ENCODE measurements around the gene MYCL. TPM values are rescaled to one million over a fixed set of nuclear protein-coding genes. Genes with fewer than 3 reads are reported as not detected.

The MYCL gene
- total and polyA plus RNA-seq, 10 of the 15 experiments (the other 5 are each of a cell fraction or from before 2014, with no cell fraction given), result 0.11 to 1.4 (median 0.40) TPM; not detected in 1

DNA sequence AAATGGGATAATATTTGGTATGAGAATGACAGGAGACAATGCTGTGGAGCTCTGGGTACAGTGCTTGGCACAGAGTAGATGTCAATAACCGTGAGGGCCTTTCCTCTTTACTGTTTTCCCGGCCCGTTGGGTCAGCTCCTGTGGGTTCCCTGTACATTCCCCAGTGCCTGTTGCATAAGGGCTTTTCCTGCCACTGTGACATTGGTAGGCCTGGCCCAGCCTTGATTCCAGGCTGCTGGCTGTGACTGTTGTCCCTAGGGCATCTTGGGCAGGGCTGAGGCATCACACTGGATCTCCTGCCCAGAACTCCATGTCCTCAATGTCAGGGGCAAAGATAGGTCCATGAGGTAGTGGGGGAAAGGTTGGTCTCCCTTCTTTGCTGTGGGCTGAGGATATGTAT lies 25.8 kb upstream of the MYCL start:
- intact Hi-C loops (cut with micrococcal nuclease; ENCODE audit: unreplicated experiment), result no loop called here
- RAD21 ChIA-PET (ENCODE audit: unreplicated experiment), result interaction anchor here (0.7 kb wide), 1 partner anchor 29 kb away, joined by 3 read pairs; no protein-coding TSS in a partner anchor
- WGBS (ENCODE audit: insufficient coverage, insufficient replicate concordance, low lambda C conversion rate, missing lambda C conversion rate), result 18% methylated on average over 3 of the region's 3 CpGs
- CTCF ChIA-PET, result interaction anchor here (0.6 to 3.1 kb wide), 3 partner anchors 9 to 129 kb away, joined by 3 to 11 read pairs (median 3); no protein-coding TSS in a partner anchor
- Histone ChIP-seq H3K27me3 (replicated peaks in 1 of 2; ENCODE audit: control insufficient read depth in 2 of 2, insufficient read depth in 2 of 2, low read length in 1 of 2) (no peaks in the 10 kb centered on the region), H3K4me2 (ENCODE audit: control insufficient read depth, insufficient read depth) (no peak overlapping the region), H4K20me1 (ENCODE audit: control insufficient read depth, insufficient read depth) (no peaks in the 10 kb centered on the region), H3K9ac (ENCODE audit: control insufficient read depth, insufficient read depth, low read length) (no peak overlapping the region), H3K79me2 (ENCODE audit: control insufficient read depth, insufficient read depth, low read length) (no peaks in the 10 kb centered on the region), H3K4me1 (ENCODE audit: control insufficient read depth, insufficient read depth, low read length) (no peaks in the 10 kb centered on the region), H3K4me3 (no peak overlapping the region), H3K27ac (ENCODE audit: control insufficient read depth, insufficient read depth) (no peak overlapping the region), H3K36me3 (ENCODE audit: control insufficient read depth in 2 of 2, insufficient read depth in 2 of 2, low read length in 1 of 2) (no peaks in the 10 kb centered on the region), H2AFZ (ENCODE audit: control insufficient read depth, low read depth, low read length) (no peak overlapping the region), H3K9me3 (replicated peaks; ENCODE audit: control insufficient read depth, insufficient read depth, low read length) (no peaks in the 10 kb centered on the region)
- in situ Hi-C loops (cut with MboI), result no loop called here
- no TSS peak for BruUV-seq (replicated peaks)
- no peak for DNase-seq (ENCODE audit: low read depth, low spot score)
- TF ChIP-seq, protein P1, sequence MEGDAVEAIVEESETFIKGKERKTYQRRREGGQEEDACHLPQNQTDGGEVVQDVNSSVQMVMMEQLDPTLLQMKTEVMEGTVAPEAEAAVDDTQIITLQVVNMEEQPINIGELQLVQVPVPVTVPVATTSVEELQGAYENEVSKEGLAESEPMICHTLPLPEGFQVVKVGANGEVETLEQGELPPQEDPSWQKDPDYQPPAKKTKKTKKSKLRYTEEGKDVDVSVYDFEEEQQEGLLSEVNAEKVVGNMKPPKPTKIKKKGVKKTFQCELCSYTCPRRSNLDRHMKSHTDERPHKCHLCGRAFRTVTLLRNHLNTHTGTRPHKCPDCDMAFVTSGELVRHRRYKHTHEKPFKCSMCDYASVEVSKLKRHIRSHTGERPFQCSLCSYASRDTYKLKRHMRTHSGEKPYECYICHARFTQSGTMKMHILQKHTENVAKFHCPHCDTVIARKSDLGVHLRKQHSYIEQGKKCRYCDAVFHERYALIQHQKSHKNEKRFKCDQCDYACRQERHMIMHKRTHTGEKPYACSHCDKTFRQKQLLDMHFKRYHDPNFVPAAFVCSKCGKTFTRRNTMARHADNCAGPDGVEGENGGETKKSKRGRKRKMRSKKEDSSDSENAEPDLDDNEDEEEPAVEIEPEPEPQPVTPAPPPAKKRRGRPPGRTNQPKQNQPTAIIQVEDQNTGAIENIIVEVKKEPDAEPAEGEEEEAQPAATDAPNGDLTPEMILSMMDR (IDR thresholded peaks at IDR 0.05 in 2 of 3, conservative IDR thresholded peaks at IDR 0.05 in 1 of 3; ENCODE audit: control insufficient read depth in 2 of 3, extremely low read depth in 1 of 3, insufficient read depth in 1 of 3, low read depth in 3 of 3, low read length in 3 of 3), result no peak
- TF ChIP-seq NFYA (IDR thresholded peaks at IDR 0.05; ENCODE audit: borderline replicate concordance, low read depth, low read length) (no peak), ETV6 (conservative IDR thresholded peaks at IDR 0.05 in 1 of 2, IDR thresholded peaks at IDR 0.05 in 1 of 2; ENCODE audit: borderline replicate concordance in 1 of 2, low read depth in 1 of 2) (no peak), FOXM1 (IDR thresholded peaks at IDR 0.05; ENCODE audit: low read depth, low read length) (no peak), EP300 (IDR thresholded peaks at IDR 0.05; ENCODE audit: borderline replicate concordance in 1 of 2, control insufficient read depth in 1 of 2, low read depth in 2 of 2, low read length in 2 of 2) (no peak), NFXL1 (IDR thresholded peaks at IDR 0.05; ENCODE audit: borderline replicate concordance) (no peak), JUND (IDR thresholded peaks at IDR 0.05; ENCODE audit: low read depth, low read length) (no peak)
- TF ChIP-seq, protein P2, sequence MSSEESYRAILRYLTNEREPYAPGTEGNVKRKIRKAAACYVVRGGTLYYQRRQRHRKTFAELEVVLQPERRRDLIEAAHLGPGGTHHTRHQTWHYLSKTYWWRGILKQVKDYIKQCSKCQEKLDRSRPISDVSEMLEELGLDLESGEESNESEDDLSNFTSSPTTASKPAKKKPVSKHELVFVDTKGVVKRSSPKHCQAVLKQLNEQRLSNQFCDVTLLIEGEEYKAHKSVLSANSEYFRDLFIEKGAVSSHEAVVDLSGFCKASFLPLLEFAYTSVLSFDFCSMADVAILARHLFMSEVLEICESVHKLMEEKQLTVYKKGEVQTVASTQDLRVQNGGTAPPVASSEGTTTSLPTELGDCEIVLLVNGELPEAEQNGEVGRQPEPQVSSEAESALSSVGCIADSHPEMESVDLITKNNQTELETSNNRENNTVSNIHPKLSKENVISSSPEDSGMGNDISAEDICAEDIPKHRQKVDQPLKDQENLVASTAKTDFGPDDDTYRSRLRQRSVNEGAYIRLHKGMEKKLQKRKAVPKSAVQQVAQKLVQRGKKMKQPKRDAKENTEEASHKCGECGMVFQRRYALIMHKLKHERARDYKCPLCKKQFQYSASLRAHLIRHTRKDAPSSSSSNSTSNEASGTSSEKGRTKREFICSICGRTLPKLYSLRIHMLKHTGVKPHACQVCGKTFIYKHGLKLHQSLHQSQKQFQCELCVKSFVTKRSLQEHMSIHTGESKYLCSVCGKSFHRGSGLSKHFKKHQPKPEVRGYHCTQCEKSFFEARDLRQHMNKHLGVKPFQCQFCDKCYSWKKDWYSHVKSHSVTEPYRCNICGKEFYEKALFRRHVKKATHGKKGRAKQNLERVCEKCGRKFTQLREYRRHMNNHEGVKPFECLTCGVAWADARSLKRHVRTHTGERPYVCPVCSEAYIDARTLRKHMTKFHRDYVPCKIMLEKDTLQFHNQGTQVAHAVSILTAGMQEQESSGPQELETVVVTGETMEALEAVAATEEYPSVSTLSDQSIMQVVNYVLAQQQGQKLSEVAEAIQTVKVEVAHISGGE (CRISPR knock-in tag; IDR thresholded peaks at IDR 0.05), result no peak
- TF ChIP-seq, protein P3, sequence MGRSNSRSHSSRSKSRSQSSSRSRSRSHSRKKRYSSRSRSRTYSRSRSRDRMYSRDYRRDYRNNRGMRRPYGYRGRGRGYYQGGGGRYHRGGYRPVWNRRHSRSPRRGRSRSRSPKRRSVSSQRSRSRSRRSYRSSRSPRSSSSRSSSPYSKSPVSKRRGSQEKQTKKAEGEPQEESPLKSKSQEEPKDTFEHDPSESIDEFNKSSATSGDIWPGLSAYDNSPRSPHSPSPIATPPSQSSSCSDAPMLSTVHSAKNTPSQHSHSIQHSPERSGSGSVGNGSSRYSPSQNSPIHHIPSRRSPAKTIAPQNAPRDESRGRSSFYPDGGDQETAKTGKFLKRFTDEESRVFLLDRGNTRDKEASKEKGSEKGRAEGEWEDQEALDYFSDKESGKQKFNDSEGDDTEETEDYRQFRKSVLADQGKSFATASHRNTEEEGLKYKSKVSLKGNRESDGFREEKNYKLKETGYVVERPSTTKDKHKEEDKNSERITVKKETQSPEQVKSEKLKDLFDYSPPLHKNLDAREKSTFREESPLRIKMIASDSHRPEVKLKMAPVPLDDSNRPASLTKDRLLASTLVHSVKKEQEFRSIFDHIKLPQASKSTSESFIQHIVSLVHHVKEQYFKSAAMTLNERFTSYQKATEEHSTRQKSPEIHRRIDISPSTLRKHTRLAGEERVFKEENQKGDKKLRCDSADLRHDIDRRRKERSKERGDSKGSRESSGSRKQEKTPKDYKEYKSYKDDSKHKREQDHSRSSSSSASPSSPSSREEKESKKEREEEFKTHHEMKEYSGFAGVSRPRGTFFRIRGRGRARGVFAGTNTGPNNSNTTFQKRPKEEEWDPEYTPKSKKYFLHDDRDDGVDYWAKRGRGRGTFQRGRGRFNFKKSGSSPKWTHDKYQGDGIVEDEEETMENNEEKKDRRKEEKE (IDR thresholded peaks at IDR 0.05), result no peak
- no peak for FAIRE-seq
- no peak for ATAC-seq
- POLR2A ChIA-PET, result no interaction called here
- SMC1A ChIA-PET (ENCODE audit: uncharacterized antibody, unreplicated experiment), result interaction anchor here (1.4 kb wide), 1 partner anchor 54 kb away, joined by 3 read pairs; no protein-coding TSS in a partner anchor

Measured in GM12878 (cell line).